ENCODE results near the gene ADH6.

The ADH6 gene

GRCh38 chr4:99154658-99155342 is 64.2 kb downstream of the ADH6 start:
- H3F3A ChIP-seq (ENCODE audit: low read depth), result no peaks in the 10 kb centered on the region
- no peak overlapping the region for H3K4me3 ChIP-seq (ENCODE audit: low read length, poor library complexity, severe bottlenecking)
- H4K20me1 ChIP-seq (ENCODE audit: insufficient read depth, low read length, poor library complexity, severe bottlenecking), result no peaks in the 10 kb centered on the region
- H3K79me2 ChIP-seq (ENCODE audit: insufficient read depth, low read length), result no peaks in the 10 kb centered on the region
- no peaks in the 10 kb centered on the region; the same call in 1 of the 2 replicates for H3K9me2 ChIP-seq (replicated peaks; ENCODE audit: low read depth, low read length)
- no peak overlapping the region for H3K4me2 ChIP-seq (ENCODE audit: low read depth, low read length, poor library complexity, severe bottlenecking)
- no peak for TF ChIP-seq EZH2phosphoT487 (IDR thresholded peaks at IDR 0.05; ENCODE audit: borderline replicate concordance)
- TF ChIP-seq CTCF (conservative IDR thresholded peaks at IDR 0.05; ENCODE audit: low read length), result no peak
- peaks cover 3% of the 10 kb centered on the region; the same call in 1 of the 2 replicates for H3K9me3 ChIP-seq (ENCODE audit: insufficient read depth, low read depth, low read length)
- no peaks in the 10 kb centered on the region for H3K4me1 ChIP-seq (ENCODE audit: insufficient read depth, low read length, poor library complexity, severe bottlenecking)
- no peak overlapping the region for H2AFZ ChIP-seq (ENCODE audit: low read length)
- no peaks in the 10 kb centered on the region for H3K36me3 ChIP-seq (ENCODE audit: insufficient read depth, low read length)
- no peak overlapping the region for H3K9ac ChIP-seq (ENCODE audit: low read depth, low read length, poor library complexity, severe bottlenecking)
- no peaks in the 10 kb centered on the region for H3K27me3 ChIP-seq (ENCODE audit: insufficient read depth, low read length, poor library complexity, severe bottlenecking)

Measured in Loucy (cell line).